Activated CD4-positive, alpha-beta T cell treated with anti-CD3 and anti-CD28 coated beads, Interleukin-2, Interleukin-4, amounts not matched to agents 100 ng/mL and 50 ng/mL, durations not matched to agents 16 hours and 8 hours (primary cell): ENCODE results near the gene CCDC120.
A peak's percentile ranks its signal among the peaks of the same experiment; 100 is the strongest.

Experiments used
- DNase-seq: peaks from one replicate; pipeline ENCODE4 v3.0.0-alpha.2; 2020; ENCODE audit warnings: low spot score

The CCDC120 gene

DNA sequence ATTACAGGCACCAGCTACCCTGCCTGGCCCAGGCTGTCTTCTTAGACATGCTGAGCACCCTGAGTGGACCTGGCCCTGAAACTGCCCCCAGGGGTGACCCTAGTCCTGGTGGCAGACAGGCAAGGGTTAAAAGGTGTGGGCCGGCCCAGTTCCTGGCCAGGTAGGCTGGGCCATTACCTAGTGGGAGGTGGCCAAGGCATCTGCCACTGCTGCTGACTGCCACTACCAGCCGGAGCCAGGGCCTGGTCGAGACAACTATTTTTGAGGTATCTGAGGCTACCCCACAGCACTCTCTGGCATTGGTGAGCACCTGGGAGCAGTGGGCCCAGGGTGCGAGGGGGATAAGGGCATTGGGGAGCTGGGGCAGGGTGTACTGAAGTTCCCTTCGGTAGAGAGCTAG is at the start of gene CCDC120:
CCDC120 (plus strand) TSS at position 206 of the 400 bp plus-strand sequence. CDS start 3,043 bp downstream, outside the sequence.
- DNase-seq: no peak

GRCh38 chrX:49019050-49019449 is 39.7 kb upstream of the CCDC120 start:
- no peak for DNase-seq

DNA sequence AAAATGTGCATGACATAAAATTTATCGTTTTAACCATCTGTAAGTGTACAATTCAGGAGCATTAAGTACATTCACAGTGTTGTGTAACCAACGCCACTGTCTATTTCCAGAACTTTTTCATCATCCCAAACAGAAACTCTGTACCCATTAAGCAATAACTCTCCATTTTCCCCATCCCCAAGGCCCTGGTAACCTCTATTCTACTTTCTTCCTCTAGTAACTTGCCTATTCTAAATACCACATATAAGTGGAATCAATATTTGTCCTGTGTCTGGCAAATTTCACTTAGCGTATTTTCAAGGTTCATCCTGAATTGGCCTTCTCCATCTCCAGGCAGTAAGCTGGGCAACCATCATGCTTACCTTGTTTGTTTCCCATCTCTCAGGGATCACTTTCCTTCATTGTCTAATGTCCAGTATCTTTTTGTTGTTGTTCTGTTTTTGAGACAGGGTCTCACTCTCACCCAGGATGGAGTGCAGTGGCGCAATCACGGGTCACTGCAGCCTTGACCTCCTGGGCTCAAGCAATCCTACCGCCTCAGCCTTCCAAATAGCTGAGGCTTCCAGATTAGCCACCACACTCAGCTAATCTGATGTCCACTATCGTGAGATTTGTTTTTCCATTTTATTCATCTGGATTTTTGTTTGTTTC is 39.1 kb upstream of the CCDC120 start:
- DNase-seq: no peak

DNA sequence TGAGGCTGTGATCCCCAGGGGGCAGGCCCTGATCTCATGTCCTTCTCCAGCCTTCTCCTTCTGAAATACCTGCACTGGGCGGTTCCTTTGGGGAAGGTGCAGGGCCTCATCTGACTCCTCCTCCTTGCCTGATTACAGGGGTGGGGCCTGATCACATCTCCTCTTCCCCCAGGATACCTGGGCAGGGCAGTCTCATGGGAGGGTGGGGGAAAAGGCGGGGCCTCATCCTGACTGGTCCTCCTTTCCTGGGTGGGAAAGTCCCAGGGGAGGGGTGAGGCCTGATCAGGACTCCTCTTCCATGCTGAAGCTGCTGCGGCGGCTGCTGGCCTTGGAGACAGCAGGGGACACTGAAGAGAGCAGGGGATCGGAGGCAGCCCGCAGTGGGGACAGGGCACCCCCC is 28.9 kb upstream of the CCDC120 start:
- no peak for DNase-seq

- DNase-seq: no peak
Measured at GRCh38 chrX:49030283-49030682, 28.5 kb upstream of the CCDC120 start.

GRCh38 chrX:49037883-49038475 is 20.8 kb upstream of the CCDC120 start:
- DNase-seq: no peak

DNA sequence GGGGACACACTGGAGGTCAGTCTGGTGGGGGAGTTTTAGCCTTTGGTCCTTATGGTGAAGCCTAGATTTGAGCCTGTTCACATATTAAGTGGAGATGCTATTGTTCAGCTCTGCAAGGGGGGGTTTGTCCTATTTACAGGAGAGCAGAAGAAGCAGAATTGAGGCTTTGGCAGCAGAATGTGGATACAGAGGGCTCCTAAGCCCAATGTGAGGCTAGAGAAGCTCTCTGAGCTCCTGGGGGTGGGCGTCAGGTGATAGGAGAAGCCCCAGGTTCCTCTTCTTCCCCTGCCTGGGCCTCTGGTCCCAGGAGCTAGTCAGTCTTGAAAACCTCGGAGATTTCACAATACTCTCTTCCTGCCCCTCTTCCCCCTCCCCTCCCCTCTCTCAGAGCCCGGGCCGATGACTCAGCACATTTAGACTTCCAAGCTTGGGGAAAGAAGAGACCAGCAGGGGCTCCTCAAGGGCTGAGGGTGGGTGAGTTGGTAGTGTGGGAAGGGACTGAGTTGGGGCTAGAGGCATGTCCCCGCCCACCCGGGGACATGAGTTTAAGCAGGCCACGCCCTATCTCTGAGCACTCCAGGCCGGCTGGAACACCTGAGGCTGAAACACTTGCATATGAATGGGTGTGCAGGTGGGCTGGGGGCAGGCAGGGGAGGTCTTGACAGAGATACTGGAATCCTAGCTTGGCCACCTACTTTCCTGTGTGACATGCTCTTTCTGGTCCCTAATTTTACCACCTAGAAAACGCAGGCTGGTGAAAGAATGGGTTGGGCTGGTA is 19.0 kb upstream of the CCDC120 start:
- peak; percentile 72 for DNase-seq

GRCh38 chrX:49040376-49040955 is 18.3 kb upstream of the CCDC120 start:
- no peak for DNase-seq

DNA sequence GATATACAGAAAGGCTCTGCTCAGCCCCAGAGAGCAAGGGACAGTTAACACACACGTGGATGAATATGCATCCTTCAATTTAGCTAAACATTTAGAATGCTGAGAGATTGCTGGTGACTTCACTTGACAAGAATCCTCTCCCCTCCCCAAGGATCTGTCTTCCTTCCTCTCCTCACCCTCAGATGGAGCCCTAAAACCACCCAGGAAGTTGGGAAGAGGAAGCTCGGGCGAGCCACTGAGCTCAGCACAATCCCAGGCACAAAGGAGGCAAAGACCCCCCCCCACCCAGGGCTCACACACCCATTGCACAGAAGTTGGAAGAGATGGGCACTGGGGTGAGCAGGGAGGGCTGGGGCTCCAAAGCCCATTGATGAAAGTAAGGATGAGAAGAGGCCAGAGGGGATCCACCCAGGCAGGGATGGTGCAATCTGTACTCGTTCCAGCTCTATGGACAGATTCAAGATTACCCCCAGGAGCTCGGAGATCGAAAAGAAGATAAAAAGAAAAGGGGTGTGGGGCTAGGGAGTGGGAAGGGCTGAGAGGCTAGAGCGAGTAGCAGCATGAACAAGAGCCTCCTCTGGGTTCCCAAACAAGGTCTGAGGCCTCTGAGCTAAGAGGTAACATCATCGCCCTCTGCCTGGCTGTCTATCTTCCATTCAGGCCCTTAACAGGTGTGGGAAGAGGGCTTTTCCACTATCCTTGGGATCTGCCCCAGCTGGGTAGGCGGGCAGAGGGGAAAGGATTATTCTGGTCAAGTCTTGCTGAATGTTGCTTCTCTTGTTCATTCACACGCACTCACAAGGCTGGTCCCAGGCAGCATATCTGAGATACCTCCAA is 16.8 kb upstream of the CCDC120 start:
- DNase-seq: no peak

- no peak for DNase-seq
Measured at GRCh38 chrX:49042581-49043219, 16.1 kb upstream of the CCDC120 start.

- DNase-seq: peak; percentile 97
Measured at GRCh38 chrX:49043220-49043986, 15.4 kb upstream of the CCDC120 start, which contains the start of gene TFE3. Gene TFE3 (minus strand): TSS chrX:49043357. CDS start chrX:49043226, 131 bp downstream.

DNA sequence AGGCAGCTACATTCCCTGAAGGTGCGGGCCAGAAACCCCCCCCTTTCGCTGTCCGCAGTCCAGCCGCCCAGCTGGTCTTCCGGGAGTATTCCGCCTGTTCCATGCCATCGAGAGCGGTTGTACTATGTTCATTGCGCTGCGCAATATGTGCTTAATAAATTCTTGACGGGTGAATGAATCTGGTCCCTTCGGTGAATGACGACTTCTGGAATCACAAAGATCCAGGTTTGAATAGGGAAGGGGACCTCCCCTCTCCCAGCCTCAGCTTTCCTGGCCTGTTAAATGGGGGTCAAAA is 14.9 kb upstream of the CCDC120 start:
- DNase-seq: no peak

GRCh38 chrX:49053223-49054072 is 5.4 kb upstream of the CCDC120 start:
- peak; percentile 57 for DNase-seq

- DNase-seq: no peak
Measured at GRCh38 chrX:49054073-49054762, 4.6 kb upstream of the CCDC120 start.

GRCh38 chrX:49059201-49059600 is 402 bp downstream of the CCDC120 start:
- no peak for DNase-seq

DNA sequence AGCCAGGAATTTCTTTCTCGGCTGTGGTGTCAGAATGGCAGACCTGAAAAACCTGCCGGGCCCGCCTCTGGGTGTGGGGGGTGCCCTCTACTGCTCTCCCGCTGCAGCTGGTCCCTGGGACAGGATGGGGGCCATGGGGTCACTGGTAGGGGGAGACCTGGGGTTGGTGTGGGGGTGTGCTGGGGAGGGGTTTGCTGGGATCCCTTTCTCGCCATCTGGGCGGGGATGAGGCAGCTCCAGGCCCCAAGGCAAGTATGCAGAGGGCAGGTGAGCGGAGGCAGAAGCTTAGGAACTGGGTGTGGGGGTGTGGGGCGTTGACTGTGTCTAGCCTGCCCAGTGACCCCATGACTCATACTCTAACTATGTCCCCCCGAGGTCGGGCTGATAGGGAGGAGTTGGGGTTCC is 884 bp downstream of the CCDC120 start:
- no peak for DNase-seq

DNA sequence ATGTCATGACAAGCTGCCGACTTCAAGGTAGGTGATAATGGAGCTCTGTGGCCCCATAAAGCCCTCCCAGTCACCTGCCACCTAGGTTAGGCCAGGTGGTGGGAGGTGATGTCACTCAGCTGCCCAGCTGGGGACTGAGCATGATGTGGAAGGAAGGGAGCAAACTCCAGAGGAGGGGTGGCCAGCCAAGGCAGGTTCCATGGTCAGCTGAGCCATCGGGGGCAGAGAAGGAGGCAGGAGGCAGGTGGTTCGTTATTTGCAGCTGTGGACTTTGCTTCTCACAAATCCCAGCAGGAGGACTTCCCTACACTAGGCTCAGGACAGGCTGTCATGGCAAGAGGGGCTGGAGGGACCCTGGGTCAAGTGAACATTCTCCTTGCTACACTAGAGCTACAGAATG is 2.1 kb downstream of the CCDC120 start:
- no peak for DNase-seq

DNA sequence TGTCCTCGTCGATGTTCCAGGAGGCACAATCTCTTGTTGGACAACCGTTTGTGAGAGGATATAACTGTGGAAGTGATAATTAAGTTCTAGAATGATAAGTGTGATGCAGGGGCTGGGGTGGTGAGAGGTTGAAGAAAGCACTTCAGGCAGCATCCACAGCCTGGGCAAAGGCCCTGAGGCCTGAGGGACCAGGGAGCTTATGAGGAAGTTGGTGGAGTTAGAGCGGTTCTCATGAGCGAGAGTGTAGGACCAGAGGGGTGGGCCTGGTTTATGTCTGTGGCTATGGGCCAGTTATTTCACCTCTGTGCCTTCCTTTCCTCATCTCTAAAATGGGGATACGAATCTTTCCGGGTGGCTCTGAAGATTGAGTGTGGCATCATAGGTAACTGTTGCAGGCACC is 2.7 kb downstream of the CCDC120 start:
- no peak for DNase-seq

- DNase-seq: no peak
Measured at GRCh38 chrX:49061916-49062315, 3.1 kb downstream of the CCDC120 start.
